ENCODE measurements around the gene COL25A1. TPM values are rescaled to one million over a fixed set of nuclear protein-coding genes. Genes with fewer than 3 reads are reported as not detected.

Gene COL25A1
- total and polyA plus RNA-seq, 5 donors from 2014 or later = 0.19 TPM; not detected in 4

GRCh38 chr4:109067508-109068235, 234.8 kb downstream of the COL25A1 start:
- Mint-ChIP-seq H3K4me1 (no peaks in the 10 kb centered on the region), H3K27ac (no peak overlapping the region), H3K27me3 (peaks cover 2% of the 10 kb centered on the region), H3K9me3 (peaks cover 0 to 3% (median 0%) of the 10 kb centered on the region in 7 donors), H3K4me3 (no peak overlapping the region), H3K36me3 (no peaks in the 10 kb centered on the region)
- Histone ChIP-seq H3K4me3 (ENCODE audit: low read depth, low read length) (no peak overlapping the region), H3K36me3 (ENCODE audit: control insufficient read depth, insufficient read depth, low read length) (no peaks in the 10 kb centered on the region), H3K27ac (ENCODE audit: insufficient read depth, low read length, poor library complexity, severe bottlenecking) (no peak overlapping the region), H3K9me3 (ENCODE audit: control insufficient read depth in 2 of 2, low read length in 2 of 2) (no peaks in the 10 kb centered on the region), H3K27me3 (ENCODE audit: control insufficient read depth, insufficient read depth, low read length) (no peaks in the 10 kb centered on the region), H3K4me1 (ENCODE audit: control insufficient read depth, insufficient read depth, low read length, poor library complexity, severe bottlenecking) (no peaks in the 10 kb centered on the region)
- DNase-seq = no peak
- no peak for ATAC-seq (ENCODE audit: low read depth in 2 of 2)

GRCh38 chr4:109065006-109065405, 237.5 kb downstream of the COL25A1 start:
- ATAC-seq (ENCODE audit: low read depth in 2 of 2) = no peak
- H3K27ac ChIP-seq (ENCODE audit: insufficient read depth, low read length, poor library complexity, severe bottlenecking) = no peak overlapping the region

GRCh38 chr4:109053257-109053656, 249.2 kb downstream of the COL25A1 start:
- no peaks in the 10 kb centered on the region for H3K9me3 ChIP-seq (ENCODE audit: control insufficient read depth in 2 of 2, low read length in 2 of 2)

More at GRCh38 chr4:109065006-109065405, 237.5 kb downstream of the COL25A1 start:
- Mint-ChIP-seq H3K9me3 (peaks cover 0 to 3% (median 0%) of the 10 kb centered on the region in 7 donors), H3K36me3 (no peaks in the 10 kb centered on the region), H3K4me1 (no peaks in the 10 kb centered on the region), H3K27ac (no peak overlapping the region), H3K4me3 (no peak overlapping the region), H3K27me3 (no peaks in the 10 kb centered on the region)
- H3K36me3 ChIP-seq (ENCODE audit: control insufficient read depth, insufficient read depth, low read length) = no peaks in the 10 kb centered on the region
- H3K27me3 ChIP-seq (ENCODE audit: control insufficient read depth, insufficient read depth, low read length) = no peaks in the 10 kb centered on the region
- H3K4me1 ChIP-seq (ENCODE audit: control insufficient read depth, insufficient read depth, low read length, poor library complexity, severe bottlenecking) = no peaks in the 10 kb centered on the region
- DNase-seq = no peak
- no peak overlapping the region for H3K4me3 ChIP-seq (ENCODE audit: low read depth, low read length)
- no peaks in the 10 kb centered on the region for H3K9me3 ChIP-seq (ENCODE audit: control insufficient read depth in 2 of 2, low read length in 2 of 2)

GRCh38 chr4:109052821-109053220, 249.6 kb downstream of the COL25A1 start:
- no peaks in the 10 kb centered on the region for H3K4me1 ChIP-seq (ENCODE audit: control insufficient read depth, insufficient read depth, low read length, poor library complexity, severe bottlenecking)
- no peak overlapping the region for H3K4me3 ChIP-seq (ENCODE audit: low read depth, low read length)
- Mint-ChIP-seq H3K4me1 (peaks cover 0 to 2% (median 0%) of the 10 kb centered on the region in 4 donors), H3K27me3 (no peaks in the 10 kb centered on the region), H3K36me3 (no peaks in the 10 kb centered on the region), H3K27ac (no peak overlapping the region), H3K9me3 (no peaks in the 10 kb centered on the region), H3K4me3 (no peak overlapping the region)
- H3K9me3 ChIP-seq (ENCODE audit: control insufficient read depth in 2 of 2, low read length in 2 of 2) = no peaks in the 10 kb centered on the region
- DNase-seq (no peak), ATAC-seq (ENCODE audit: low read depth in 2 of 2) (no peak)
- no peaks in the 10 kb centered on the region for H3K27me3 ChIP-seq (ENCODE audit: control insufficient read depth, insufficient read depth, low read length)
- no peaks in the 10 kb centered on the region for H3K36me3 ChIP-seq (ENCODE audit: control insufficient read depth, insufficient read depth, low read length)
- no peak overlapping the region for H3K27ac ChIP-seq (ENCODE audit: insufficient read depth, low read length, poor library complexity, severe bottlenecking)

More at GRCh38 chr4:109053257-109053656, 249.2 kb downstream of the COL25A1 start:
- H3K9me3 Mint-ChIP-seq = no peaks in the 10 kb centered on the region
- peaks cover 0 to 2% (median 0%) of the 10 kb centered on the region in 4 donors for H3K4me1 Mint-ChIP-seq
- no peak overlapping the region for H3K27ac Mint-ChIP-seq
- DNase-seq = no peak
- H3K27me3 Mint-ChIP-seq = no peaks in the 10 kb centered on the region
- no peaks in the 10 kb centered on the region for H3K36me3 ChIP-seq (ENCODE audit: control insufficient read depth, insufficient read depth, low read length)
- H3K27me3 ChIP-seq (ENCODE audit: control insufficient read depth, insufficient read depth, low read length) = no peaks in the 10 kb centered on the region
- no peak for ATAC-seq (ENCODE audit: low read depth in 2 of 2)
- no peaks in the 10 kb centered on the region for H3K4me1 ChIP-seq (ENCODE audit: control insufficient read depth, insufficient read depth, low read length, poor library complexity, severe bottlenecking)
- H3K36me3 Mint-ChIP-seq = no peaks in the 10 kb centered on the region
- H3K4me3 Mint-ChIP-seq = no peak overlapping the region
- no peak overlapping the region for H3K27ac ChIP-seq (ENCODE audit: insufficient read depth, low read length, poor library complexity, severe bottlenecking)
- H3K4me3 ChIP-seq (ENCODE audit: low read depth, low read length) = no peak overlapping the region

- Mint-ChIP-seq H3K9me3 (no peaks in the 10 kb centered on the region), H3K27ac (no peak overlapping the region), H3K36me3 (no peaks in the 10 kb centered on the region), H3K27me3 (no peaks in the 10 kb centered on the region), H3K4me1 (peaks cover 0 to 2% (median 1%) of the 10 kb centered on the region in 4 donors), H3K4me3 (no peak overlapping the region)
- Histone ChIP-seq H3K36me3 (ENCODE audit: control insufficient read depth, insufficient read depth, low read length) (no peaks in the 10 kb centered on the region), H3K27me3 (ENCODE audit: control insufficient read depth, insufficient read depth, low read length) (no peaks in the 10 kb centered on the region), H3K9me3 (ENCODE audit: control insufficient read depth in 2 of 2, low read length in 2 of 2) (no peaks in the 10 kb centered on the region), H3K27ac (ENCODE audit: insufficient read depth, low read length, poor library complexity, severe bottlenecking) (no peak overlapping the region), H3K4me1 (ENCODE audit: control insufficient read depth, insufficient read depth, low read length, poor library complexity, severe bottlenecking) (no peaks in the 10 kb centered on the region), H3K4me3 (ENCODE audit: low read depth, low read length) (no peak overlapping the region)
- no peak for DNase-seq
- ATAC-seq (ENCODE audit: low read depth in 2 of 2) = no peak
Measured at GRCh38 chr4:109051054-109051453, 251.4 kb downstream of the COL25A1 start.

- no peaks in the 10 kb centered on the region for H3K27me3 ChIP-seq (ENCODE audit: control insufficient read depth, insufficient read depth, low read length)
- H3K4me1 ChIP-seq (ENCODE audit: control insufficient read depth, insufficient read depth, low read length, poor library complexity, severe bottlenecking) = no peaks in the 10 kb centered on the region
- ATAC-seq (ENCODE audit: low read depth in 2 of 2) (no peak), DNase-seq (no peak)
- no peak overlapping the region for H3K27ac Mint-ChIP-seq
- no peak overlapping the region for H3K27ac ChIP-seq (ENCODE audit: insufficient read depth, low read length, poor library complexity, severe bottlenecking)
- no peak overlapping the region for H3K4me3 Mint-ChIP-seq
- H3K36me3 Mint-ChIP-seq = no peaks in the 10 kb centered on the region
- no peak overlapping the region for H3K4me3 ChIP-seq (ENCODE audit: low read depth, low read length)
- H3K9me3 Mint-ChIP-seq = no peaks in the 10 kb centered on the region
- no peaks in the 10 kb centered on the region for H3K9me3 ChIP-seq (ENCODE audit: control insufficient read depth in 2 of 2, low read length in 2 of 2)
- H3K4me1 Mint-ChIP-seq = peaks cover 0 to 2% (median 1%) of the 10 kb centered on the region in 4 donors
- H3K36me3 ChIP-seq (ENCODE audit: control insufficient read depth, insufficient read depth, low read length) = no peaks in the 10 kb centered on the region
- H3K27me3 Mint-ChIP-seq = no peaks in the 10 kb centered on the region
Measured at GRCh38 chr4:109049926-109050325, 252.5 kb downstream of the COL25A1 start.

GRCh38 chr4:109046471-109047201, 255.8 kb downstream of the COL25A1 start:
- peaks cover 0 to 2% (median 0%) of the 10 kb centered on the region in 4 donors for H3K4me1 Mint-ChIP-seq
- no peak overlapping the region for H3K4me3 Mint-ChIP-seq
- Histone ChIP-seq H3K36me3 (ENCODE audit: control insufficient read depth, insufficient read depth, low read length) (no peaks in the 10 kb centered on the region), H3K9me3 (ENCODE audit: control insufficient read depth in 2 of 2, low read length in 2 of 2) (no peaks in the 10 kb centered on the region), H3K4me1 (ENCODE audit: control insufficient read depth, insufficient read depth, low read length, poor library complexity, severe bottlenecking) (no peaks in the 10 kb centered on the region), H3K27me3 (ENCODE audit: control insufficient read depth, insufficient read depth, low read length) (no peaks in the 10 kb centered on the region), H3K27ac (ENCODE audit: insufficient read depth, low read length, poor library complexity, severe bottlenecking) (no peak overlapping the region), H3K4me3 (ENCODE audit: low read depth, low read length) (no peak overlapping the region)
- no peak overlapping the region for H3K27ac Mint-ChIP-seq
- no peak for ATAC-seq (ENCODE audit: low read depth in 2 of 2)
- no peaks in the 10 kb centered on the region for H3K27me3 Mint-ChIP-seq
- no peaks in the 10 kb centered on the region for H3K9me3 Mint-ChIP-seq
- no peak for DNase-seq
- no peaks in the 10 kb centered on the region for H3K36me3 Mint-ChIP-seq

Data from CD4-positive, CD25-positive, alpha-beta regulatory T cell (primary cell).